ENCODE results near the gene COL12A1. TPM values are rescaled to one million over a fixed set of nuclear protein-coding genes. Genes with fewer than 3 reads are reported as not detected.

Gene COL12A1
- polyA plus RNA-seq, 4 donors = 78.5 to 141 (median 82.6) TPM

DNA sequence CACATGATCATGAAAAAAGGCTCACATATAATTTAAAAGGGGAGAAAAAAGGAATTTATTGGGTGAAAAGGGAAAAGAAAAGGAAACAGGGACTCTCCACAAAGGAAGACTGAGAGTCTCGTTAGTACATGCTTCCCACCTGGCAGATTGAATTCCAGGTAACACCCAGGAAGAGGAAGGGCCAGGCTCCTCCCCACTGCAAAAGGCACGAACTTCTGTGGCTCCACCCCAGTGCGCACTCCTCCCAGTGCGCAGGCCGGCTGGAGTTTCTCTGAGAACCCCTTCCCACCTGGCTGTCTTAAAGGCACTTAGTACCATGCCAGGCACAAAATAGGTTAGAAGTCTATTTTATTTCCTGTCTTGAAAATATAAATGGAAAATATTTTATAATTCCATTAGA, 129.8 kb downstream of the COL12A1 start:
- DNase-seq (ENCODE audit: low read depth in 4 of 4, low spot score in 3 of 4) = no peak

GRCh38 chr6:75070244-75070643, 135.6 kb downstream of the COL12A1 start:
- no peak for DNase-seq (ENCODE audit: low read depth in 4 of 4, low spot score in 3 of 4)

DNA sequence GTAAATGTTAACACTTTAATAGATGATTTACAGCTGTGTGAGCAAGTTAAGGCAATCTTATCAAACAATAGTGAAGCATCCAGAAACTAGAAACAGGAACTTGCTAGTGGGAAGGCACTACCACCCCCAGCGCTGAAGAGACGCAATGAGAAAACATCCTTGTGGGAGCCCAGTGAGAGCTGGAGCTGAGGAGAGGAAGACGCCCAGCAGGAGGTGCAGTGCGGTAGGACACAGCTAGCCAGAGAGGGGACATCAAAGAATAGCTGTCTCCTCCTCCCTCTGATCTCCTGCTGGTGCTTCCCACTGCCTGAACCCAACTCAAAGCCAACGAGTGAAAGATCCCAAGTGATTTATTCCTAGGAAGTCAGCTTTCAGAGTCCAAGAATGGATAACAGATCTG, 140.3 kb downstream of the COL12A1 start:
- DNase-seq (ENCODE audit: low read depth in 4 of 4, low spot score in 3 of 4) = no peak

DNA sequence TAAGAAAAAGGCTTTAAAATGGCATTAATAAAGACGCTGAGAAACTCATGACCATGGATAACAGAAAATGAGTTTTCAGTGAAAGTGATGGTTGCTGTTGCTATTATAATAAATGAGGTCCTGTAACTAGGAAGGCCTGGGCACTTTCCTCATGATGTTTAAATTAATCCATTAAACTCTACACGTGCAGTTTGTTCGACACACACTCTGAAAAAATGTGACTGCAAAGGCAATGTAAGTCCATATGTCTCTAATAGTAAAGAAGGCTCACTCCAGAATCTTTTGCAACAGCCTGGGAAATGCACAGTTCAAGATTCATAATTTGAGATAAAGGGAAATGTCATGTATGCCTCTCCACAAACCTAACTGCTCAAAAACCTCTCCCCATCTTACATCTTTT, 153.4 kb downstream of the COL12A1 start:
- DNase-seq (ENCODE audit: low read depth in 4 of 4, low spot score in 3 of 4) = no peak

- no peak for DNase-seq (ENCODE audit: low read depth in 4 of 4, low spot score in 3 of 4)
These were observed 156.5 kb downstream of the COL12A1 start for GRCh38 chr6:75049308-75049707.

- DNase-seq (ENCODE audit: low read depth in 4 of 4, low spot score in 3 of 4) = no peak
These were observed 161.0 kb downstream of the COL12A1 start for GRCh38 chr6:75044846-75045245.

DNA sequence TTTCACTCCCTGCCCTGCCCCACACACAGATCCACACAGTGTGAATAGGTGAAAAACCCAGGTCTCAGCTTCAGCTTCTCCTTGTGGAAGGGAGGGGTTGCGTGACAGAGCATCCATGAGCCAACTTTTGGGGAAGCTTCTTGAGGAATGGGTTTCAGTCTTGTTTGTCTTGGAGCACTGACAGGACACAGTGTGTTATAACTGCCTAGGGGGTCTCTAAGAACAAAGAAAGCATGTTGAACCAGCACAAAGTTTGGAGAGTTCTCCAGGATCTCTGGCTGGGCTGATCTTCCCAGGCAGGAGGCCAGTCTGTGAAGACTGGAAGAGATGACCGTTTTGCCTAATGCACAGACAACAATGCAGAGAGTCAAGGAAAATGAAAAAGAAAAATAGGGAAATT, 164.5 kb downstream of the COL12A1 start:
- DNase-seq (ENCODE audit: low read depth in 4 of 4, low spot score in 3 of 4) = no peak

Other genes with a start within 250 kb of the COL12A1 start
- gene COX7A2, start 37.7 kb upstream of the COL12A1 start, polyA plus RNA-seq (ENCODE audit: insufficient read length in 4 of 4) = 100 to 1,000 TPM; 278 to 317 (median 302) TPM
- 100 to 1,000 TPM; 130 to 157 (median 147) TPM for gene TMEM30A, start 78.7 kb upstream of the COL12A1 start, polyA plus RNA-seq (ENCODE audit: insufficient read length in 4 of 4)